HG03280 (cell line): ENCODE measurements around the gene ENC1.
"Not testable (repeated sequence)": the region's sequence is repeated elsewhere in the genome, so short reads cannot be mapped to it uniquely, and the experiment has no call there.

Source experiments
- ATAC-seq: cut with Tn5 transposase; IDR thresholded peaks from one replicate; pipeline ENCODE4 v1.9.1; 2021; ENCODE audit warnings: mild to moderate bottlenecking, moderate library complexity; ENCODE audit not compliant: unreplicated experiment

ENC1 gene, protein sequence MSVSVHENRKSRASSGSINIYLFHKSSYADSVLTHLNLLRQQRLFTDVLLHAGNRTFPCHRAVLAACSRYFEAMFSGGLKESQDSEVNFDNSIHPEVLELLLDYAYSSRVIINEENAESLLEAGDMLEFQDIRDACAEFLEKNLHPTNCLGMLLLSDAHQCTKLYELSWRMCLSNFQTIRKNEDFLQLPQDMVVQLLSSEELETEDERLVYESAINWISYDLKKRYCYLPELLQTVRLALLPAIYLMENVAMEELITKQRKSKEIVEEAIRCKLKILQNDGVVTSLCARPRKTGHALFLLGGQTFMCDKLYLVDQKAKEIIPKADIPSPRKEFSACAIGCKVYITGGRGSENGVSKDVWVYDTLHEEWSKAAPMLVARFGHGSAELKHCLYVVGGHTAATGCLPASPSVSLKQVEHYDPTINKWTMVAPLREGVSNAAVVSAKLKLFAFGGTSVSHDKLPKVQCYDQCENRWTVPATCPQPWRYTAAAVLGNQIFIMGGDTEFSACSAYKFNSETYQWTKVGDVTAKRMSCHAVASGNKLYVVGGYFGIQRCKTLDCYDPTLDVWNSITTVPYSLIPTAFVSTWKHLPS

GRCh38 chr5:74640450-74640953, at the start of gene ENC1:
Gene ENC1 (minus strand): TSS chr5:74640728. CDS start chr5:74636485, 4,243 bp downstream.
- ATAC-seq, result peak; percentile 71

DNA sequence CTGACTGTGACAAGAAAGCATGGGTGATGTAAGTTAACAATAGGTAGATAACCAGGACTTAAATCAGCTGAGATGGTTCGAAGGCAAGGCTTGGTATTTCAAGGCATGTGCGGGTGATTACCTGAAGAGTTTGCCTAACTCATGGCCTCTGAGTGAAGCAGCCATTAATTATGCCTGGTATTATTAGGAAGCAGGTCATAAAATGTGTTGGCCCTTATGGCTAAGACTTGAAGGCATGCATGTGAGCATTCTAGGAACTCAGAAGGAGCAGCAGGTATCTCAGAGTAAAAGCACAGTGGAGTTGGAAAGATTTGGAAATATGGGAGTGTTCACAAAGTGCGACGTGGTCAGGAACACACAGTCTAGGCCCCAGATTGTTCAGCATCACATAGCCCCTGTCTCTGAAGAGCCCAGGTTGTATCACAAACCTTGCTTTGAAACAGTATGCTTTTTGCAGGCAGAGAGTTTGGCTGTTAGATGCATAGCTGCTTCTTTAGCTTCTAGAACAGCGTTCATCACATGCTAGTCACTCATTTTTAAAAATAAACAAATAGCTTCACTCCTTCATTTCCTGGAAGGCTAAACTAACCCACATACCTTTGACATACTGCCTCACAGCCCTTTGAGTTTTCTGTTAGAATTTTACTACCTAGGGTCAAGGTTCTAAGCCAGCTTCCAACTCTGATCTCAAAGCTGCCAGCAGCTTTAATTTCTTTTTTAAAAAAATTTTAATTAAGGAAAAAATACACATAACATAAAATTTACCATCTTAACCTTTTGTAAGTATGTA, 46.6 kb upstream of the ENC1 start:
- ATAC-seq, result no peak

- ATAC-seq, result peak; percentile 49
Observed at GRCh38 chr5:74685979-74686631, 45.6 kb upstream of the ENC1 start.

DNA sequence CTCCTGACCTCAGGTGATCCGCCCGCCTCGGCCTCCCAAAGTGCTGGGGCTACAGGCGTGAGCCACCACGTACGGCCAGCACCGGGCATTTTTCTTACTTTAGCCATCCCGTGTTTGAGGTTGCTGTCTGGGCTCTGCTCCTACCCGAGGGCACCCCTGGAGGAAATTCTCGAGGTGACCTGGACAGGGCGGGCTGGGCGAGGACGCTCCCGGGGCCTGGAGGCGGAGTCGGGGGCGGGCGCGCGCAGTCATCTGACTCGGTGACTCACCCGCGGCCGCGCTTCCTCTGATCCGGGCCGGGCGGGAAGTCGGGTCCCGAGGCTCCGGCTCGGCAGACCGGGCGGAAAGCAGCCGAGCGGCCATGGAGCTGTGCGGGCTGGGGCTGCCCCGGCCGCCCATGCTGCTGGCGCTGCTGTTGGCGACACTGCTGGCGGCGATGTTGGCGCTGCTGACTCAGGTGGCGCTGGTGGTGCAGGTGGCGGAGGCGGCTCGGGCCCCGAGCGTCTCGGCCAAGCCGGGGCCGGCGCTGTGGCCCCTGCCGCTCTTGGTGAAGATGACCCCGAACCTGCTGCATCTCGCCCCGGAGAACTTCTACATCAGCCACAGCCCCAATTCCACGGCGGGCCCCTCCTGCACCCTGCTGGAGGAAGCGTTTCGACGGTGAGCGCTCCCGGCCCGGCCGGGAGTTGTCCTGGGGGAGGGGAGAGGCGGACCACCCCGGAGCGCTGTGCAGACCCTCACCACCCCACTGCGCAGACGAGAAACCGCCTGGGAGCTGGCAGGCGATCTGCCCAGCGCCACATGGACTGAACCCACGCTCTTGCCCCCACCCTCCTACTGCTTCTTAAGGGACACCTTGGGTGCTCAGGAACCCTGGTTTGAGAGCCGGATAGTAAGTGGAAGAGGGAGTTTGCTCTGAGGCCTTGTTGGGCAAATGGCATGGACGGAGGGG, 44.6 kb upstream of the ENC1 start, which contains the start of gene HEXB:
Gene HEXB, plus strand, starts transcription at position 334 of the 952 bp plus-strand sequence. Its CDS starts 28 bp downstream, at position 362.
- ATAC-seq, result peak; percentile 72

DNA sequence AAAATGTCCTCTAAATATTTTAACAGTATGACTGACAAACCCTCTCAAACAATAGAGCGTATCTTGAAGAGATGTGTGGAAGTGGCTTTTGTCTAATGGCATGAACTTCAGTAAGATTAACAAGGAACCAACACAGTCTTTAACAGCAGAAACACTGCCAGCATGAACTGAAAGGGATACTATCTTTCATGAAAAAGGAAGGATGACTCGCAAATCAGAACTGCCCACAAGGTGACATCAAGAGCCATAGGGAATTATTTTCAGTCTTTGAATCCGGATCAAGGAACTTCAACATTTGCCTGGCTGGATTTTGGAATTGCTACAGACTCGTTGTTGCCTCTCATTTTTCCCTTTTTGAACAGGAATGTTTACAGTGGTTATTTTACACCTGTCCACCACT, 39.4 kb upstream of the ENC1 start:
- no peak for ATAC-seq

DNA sequence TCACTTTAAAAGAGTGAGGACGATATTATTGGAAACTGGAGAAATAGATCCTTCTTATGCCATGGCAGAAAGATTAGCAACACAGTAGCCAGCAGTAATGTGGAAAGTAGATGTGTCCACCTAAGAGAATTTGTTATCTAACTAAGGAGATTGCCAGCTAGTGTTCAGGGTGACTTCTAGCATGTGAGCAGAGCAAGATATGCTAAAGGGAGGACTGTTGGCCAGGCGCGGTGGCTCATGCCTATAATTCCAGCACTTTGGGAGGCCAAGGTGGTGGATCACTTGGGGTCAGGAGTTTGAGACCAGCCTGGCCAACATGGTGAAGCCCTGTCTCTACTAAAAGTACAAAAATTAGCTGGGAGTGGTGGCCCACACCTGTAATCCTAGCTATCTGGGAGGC, 38.8 kb upstream of the ENC1 start:
- ATAC-seq, result not testable (repeated sequence)

DNA sequence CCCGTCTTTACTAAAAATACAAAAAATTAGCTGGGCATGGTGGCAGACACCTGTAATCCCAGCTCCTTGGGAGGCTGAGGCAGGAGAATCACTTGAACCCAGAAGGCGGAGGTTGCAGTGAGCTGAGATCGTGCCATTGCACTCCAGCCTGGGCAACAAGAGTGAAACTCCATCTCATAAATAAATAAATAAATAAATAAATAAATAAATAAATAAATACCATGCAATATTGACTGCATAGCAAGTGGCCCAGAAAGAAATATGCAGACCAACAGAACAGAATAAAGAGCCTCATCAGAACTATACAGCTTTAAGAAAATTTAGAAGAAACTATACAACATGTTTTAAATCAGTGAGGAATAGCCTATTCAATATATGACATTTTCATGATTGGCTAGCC, 37.6 kb upstream of the ENC1 start:
- ATAC-seq, result not testable (repeated sequence)

- not testable (repeated sequence) for ATAC-seq
Observed at GRCh38 chr5:74676466-74676865, 35.9 kb upstream of the ENC1 start.

GRCh38 chr5:74673011-74673790, 32.7 kb upstream of the ENC1 start:
- no peak for ATAC-seq

GRCh38 chr5:74672215-74672877, 31.8 kb upstream of the ENC1 start:
- no peak for ATAC-seq

- no peak for ATAC-seq
Observed at GRCh38 chr5:74670396-74671038, 30.0 kb upstream of the ENC1 start.

- no peak for ATAC-seq
Observed at GRCh38 chr5:74669821-74670220, 29.3 kb upstream of the ENC1 start.

DNA sequence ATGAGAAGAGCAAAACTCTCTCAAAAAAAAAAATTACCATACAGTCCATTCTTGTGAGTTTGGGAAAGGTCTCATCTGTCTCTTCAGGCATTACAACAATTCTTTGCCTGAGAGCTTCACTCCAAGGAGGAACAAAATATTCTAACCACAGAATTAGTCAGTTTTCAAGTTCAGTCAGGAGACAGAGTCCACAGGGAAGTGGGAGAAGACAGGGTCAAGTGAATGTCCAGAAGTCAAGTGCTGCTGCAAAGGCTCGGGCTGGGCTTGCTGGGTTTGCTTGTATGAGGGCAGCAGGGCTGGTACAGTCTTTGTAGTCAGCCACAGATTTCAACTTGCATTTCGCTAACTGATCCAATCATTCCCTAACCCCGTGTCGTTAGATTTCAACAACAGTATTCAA, 26.9 kb upstream of the ENC1 start:
- ATAC-seq, result no peak

GRCh38 chr5:74665816-74666215, 25.3 kb upstream of the ENC1 start:
- no peak for ATAC-seq

- no peak for ATAC-seq
Observed at GRCh38 chr5:74665273-74665672, 24.7 kb upstream of the ENC1 start.

DNA sequence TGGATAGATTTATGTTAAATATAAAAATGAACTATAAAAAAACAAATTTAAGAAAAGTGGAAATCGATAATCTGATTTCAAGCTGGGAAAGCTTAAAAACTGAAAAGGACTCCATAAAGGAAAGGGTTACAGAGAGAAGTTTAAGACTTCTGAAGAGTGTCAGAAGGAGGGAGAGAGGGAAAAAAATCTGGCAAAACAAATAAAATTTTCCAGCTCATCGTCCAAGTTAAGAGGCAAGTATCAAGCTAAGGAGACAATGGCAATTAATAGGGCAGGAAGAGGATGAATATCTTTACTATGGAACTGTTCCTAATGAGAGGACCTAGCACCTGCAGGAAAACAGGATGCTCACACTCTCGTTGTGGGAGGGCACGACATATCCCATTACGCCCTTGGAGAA, 24.0 kb upstream of the ENC1 start:
- ATAC-seq, result no peak

- ATAC-seq, result no peak
Observed at GRCh38 chr5:74660873-74661272, 20.3 kb upstream of the ENC1 start.

GRCh38 chr5:74660140-74660539, 19.6 kb upstream of the ENC1 start:
- no peak for ATAC-seq
